Measurements from ENCODE around the gene SLC6A16.

DNA sequence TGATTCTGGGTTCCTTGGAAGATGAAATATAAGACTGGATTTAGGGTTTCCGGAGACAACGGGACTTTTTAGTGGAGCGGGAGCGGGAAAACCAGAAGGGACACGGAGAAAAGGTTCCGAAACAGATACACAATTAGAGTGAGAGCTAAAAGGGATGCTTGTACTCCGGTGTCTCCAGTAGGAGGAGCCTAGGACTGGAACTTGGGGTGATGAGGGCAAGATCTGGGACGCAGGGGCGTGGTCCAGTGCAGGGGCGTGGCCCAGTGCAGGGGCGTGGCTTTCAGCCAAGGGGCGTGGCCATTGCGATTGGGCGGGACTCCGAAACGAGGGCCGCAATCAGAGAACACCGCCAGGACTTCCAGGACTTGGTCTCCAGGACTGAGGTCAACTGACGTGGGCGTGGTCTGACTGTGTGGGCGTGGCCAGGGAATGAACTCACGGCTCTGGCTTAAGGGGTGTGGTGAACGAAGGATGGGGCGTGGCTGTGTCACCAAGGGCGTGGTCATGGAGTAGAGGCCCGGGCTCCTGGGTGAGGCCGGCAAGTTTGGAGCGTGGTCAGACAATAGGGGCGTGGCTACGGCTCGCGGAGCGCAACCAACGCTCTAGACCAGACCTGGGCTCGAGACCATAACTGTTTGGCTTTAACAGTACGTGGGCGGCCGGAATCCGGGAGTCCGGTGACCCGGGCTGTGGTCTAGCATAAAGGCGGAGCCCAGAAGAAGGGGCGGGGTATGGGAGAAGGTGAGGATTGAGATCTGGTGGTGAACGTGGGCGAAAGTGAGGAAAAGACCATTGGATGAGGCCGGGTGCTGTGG lies 38.5 kb upstream of the SLC6A16 start, which contains the start of gene DKKL1:
- TF ChIP-seq POLR2AphosphoS5 (IDR thresholded peaks at IDR 0.05) (peak; percentile 46 to 81 (median 57)), POLR2A (IDR thresholded peaks at IDR 0.05) (no peak)
- TF ChIP-seq, protein P1, sequence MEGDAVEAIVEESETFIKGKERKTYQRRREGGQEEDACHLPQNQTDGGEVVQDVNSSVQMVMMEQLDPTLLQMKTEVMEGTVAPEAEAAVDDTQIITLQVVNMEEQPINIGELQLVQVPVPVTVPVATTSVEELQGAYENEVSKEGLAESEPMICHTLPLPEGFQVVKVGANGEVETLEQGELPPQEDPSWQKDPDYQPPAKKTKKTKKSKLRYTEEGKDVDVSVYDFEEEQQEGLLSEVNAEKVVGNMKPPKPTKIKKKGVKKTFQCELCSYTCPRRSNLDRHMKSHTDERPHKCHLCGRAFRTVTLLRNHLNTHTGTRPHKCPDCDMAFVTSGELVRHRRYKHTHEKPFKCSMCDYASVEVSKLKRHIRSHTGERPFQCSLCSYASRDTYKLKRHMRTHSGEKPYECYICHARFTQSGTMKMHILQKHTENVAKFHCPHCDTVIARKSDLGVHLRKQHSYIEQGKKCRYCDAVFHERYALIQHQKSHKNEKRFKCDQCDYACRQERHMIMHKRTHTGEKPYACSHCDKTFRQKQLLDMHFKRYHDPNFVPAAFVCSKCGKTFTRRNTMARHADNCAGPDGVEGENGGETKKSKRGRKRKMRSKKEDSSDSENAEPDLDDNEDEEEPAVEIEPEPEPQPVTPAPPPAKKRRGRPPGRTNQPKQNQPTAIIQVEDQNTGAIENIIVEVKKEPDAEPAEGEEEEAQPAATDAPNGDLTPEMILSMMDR (IDR thresholded peaks at IDR 0.05): peak in 2 of 7 experiments; percentile 12 to 23
